Neural cell (in vitro differentiated cells): ENCODE results near the gene SDC4.

Experiments used
- EZH2 ChIP-seq: fragments of 200-600, 300-800 bp; shearing (Covaris generic), sonication (generic); IDR thresholded peaks from 2 replicates; pipeline ENCODE4 v1.6.1; 2014; ENCODE audit warnings: antibody characterized with exemption, low read length, borderline replicate concordance, mild to moderate bottlenecking; ENCODE audit not compliant: insufficient read depth, poor library complexity, severe bottlenecking
- REST ChIP-seq: IDR thresholded peaks from 2 replicates; pipeline ENCODE4 v1.6.1; 2012; ENCODE audit warnings: borderline replicate concordance

- no peak for TF ChIP-seq REST
- no peak for TF ChIP-seq EZH2
These were observed 6.7 kb downstream of the SDC4 start for GRCh38 chr20:45341579-45341938.
